Neural cell (in vitro differentiated cells): Measurements from ENCODE around the gene ABAT.

Experiments used
- EP300 ChIP-seq: fragments of 450-650 bp; conservative IDR thresholded peaks from 2 replicates; pipeline ENCODE4 v1.6.1; 2014; ENCODE audit warnings: antibody characterized with exemption, mild to moderate bottlenecking, moderate library complexity; ENCODE audit not compliant: poor library complexity, severe bottlenecking
- EZH2 ChIP-seq: fragments of 200-600, 300-800 bp; shearing (Covaris generic), sonication (generic); IDR thresholded peaks from 2 replicates; pipeline ENCODE4 v1.6.1; 2014; ENCODE audit warnings: antibody characterized with exemption, low read length, borderline replicate concordance, mild to moderate bottlenecking; ENCODE audit not compliant: insufficient read depth, poor library complexity, severe bottlenecking
- MXI1 ChIP-seq: fragments of 450-650 bp; conservative IDR thresholded peaks from 2 replicates; pipeline ENCODE4 v1.6.1; 2014; ENCODE audit warnings: antibody characterized with exemption, mild to moderate bottlenecking; ENCODE audit not compliant: poor library complexity, severe bottlenecking
- POLR2AphosphoS5 ChIP-seq: IDR thresholded peaks from 2 replicates; pipeline ENCODE4 v1.6.1; 2012
- RAD21 ChIP-seq: fragments of 450-650 bp; conservative IDR thresholded peaks from 2 replicates; pipeline ENCODE4 v1.6.1; 2014; ENCODE audit warnings: antibody characterized with exemption, mild to moderate bottlenecking, moderate library complexity
- SMC3 ChIP-seq: fragments of 450-650 bp; conservative IDR thresholded peaks from 2 replicates; pipeline ENCODE4 v1.6.1; 2014; ENCODE audit warnings: antibody characterized with exemption, mild to moderate bottlenecking, moderate library complexity; ENCODE audit not compliant: poor library complexity
- TAF1 ChIP-seq: IDR thresholded peaks from 2 replicates; pipeline ENCODE4 v1.6.1; 2012; ENCODE audit warnings: low read depth
- TF ChIP-seq, protein P1 (sequence below): fragments of 450-650 bp; IDR thresholded peaks from 2 replicates; pipeline ENCODE4 v1.5.1; 2014; ENCODE audit warnings: antibody characterized with exemption, mild to moderate bottlenecking, moderate library complexity; ENCODE audit not compliant: poor library complexity, severe bottlenecking
- TF ChIP-seq, protein P2 (sequence below): IDR thresholded peaks from 2 replicates; pipeline ENCODE4 v1.6.1; 2012; ENCODE audit warnings: borderline replicate concordance

DNA sequence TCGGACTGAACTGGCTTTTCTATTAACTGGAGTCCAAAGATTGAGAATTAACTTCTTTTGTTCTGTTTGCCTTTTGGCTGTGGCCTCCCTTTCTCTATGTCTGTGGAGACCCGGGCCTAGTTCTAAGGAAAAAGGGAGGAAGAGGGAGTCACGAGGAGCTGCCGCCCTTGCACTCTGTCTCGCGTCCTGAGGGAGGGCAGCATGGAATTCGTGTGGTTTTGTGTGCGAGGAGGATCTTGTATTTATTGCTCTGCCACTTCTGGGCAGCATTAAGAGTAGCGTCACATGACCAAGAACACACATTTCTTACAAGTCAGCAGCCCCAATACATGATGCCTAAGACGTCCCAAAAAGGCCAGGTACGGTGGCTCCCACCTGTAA, 29.3 kb upstream of the ABAT start:
- TF ChIP-seq, protein P1, sequence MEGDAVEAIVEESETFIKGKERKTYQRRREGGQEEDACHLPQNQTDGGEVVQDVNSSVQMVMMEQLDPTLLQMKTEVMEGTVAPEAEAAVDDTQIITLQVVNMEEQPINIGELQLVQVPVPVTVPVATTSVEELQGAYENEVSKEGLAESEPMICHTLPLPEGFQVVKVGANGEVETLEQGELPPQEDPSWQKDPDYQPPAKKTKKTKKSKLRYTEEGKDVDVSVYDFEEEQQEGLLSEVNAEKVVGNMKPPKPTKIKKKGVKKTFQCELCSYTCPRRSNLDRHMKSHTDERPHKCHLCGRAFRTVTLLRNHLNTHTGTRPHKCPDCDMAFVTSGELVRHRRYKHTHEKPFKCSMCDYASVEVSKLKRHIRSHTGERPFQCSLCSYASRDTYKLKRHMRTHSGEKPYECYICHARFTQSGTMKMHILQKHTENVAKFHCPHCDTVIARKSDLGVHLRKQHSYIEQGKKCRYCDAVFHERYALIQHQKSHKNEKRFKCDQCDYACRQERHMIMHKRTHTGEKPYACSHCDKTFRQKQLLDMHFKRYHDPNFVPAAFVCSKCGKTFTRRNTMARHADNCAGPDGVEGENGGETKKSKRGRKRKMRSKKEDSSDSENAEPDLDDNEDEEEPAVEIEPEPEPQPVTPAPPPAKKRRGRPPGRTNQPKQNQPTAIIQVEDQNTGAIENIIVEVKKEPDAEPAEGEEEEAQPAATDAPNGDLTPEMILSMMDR, result no peak
- no peak for TF ChIP-seq MXI1
- TF ChIP-seq SMC3, result no peak
- TF ChIP-seq EZH2, result no peak
- TF ChIP-seq EP300, result no peak
- TF ChIP-seq, protein P2, sequence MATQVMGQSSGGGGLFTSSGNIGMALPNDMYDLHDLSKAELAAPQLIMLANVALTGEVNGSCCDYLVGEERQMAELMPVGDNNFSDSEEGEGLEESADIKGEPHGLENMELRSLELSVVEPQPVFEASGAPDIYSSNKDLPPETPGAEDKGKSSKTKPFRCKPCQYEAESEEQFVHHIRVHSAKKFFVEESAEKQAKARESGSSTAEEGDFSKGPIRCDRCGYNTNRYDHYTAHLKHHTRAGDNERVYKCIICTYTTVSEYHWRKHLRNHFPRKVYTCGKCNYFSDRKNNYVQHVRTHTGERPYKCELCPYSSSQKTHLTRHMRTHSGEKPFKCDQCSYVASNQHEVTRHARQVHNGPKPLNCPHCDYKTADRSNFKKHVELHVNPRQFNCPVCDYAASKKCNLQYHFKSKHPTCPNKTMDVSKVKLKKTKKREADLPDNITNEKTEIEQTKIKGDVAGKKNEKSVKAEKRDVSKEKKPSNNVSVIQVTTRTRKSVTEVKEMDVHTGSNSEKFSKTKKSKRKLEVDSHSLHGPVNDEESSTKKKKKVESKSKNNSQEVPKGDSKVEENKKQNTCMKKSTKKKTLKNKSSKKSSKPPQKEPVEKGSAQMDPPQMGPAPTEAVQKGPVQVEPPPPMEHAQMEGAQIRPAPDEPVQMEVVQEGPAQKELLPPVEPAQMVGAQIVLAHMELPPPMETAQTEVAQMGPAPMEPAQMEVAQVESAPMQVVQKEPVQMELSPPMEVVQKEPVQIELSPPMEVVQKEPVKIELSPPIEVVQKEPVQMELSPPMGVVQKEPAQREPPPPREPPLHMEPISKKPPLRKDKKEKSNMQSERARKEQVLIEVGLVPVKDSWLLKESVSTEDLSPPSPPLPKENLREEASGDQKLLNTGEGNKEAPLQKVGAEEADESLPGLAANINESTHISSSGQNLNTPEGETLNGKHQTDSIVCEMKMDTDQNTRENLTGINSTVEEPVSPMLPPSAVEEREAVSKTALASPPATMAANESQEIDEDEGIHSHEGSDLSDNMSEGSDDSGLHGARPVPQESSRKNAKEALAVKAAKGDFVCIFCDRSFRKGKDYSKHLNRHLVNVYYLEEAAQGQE, result no peak
- TF ChIP-seq POLR2AphosphoS5, result no peak
- TF ChIP-seq TAF1, result no peak
- TF ChIP-seq RAD21, result no peak
